Suprapubic skin (tissue), 4 donors: ENCODE measurements around the gene CXXC5.

ENCODE experiments used
- EP300 ChIP-seq: sonication (generic); formaldehyde crosslinking; IDR thresholded peaks from one replicate; pipeline ENCODE4 v1.6.1; 2017; ENCODE audit warnings: antibody characterized with exemption
- POLR2A ChIP-seq, 2 donors: fragments of 450-650 bp; IDR thresholded peaks; one replicate each; pipeline ENCODE4 v1.6.1; 2017; ENCODE audit warnings: antibody characterized with exemption in 2 of 2, mild to moderate bottlenecking in 2 of 2, moderate library complexity in 2 of 2
- POLR2AphosphoS5 ChIP-seq, 3 donors: sonication (generic); formaldehyde crosslinking; IDR thresholded peaks; one replicate each; pipeline ENCODE4 v1.6.1; 2017; ENCODE audit warnings: antibody characterized with exemption in 3 of 3
- TF ChIP-seq, protein P1 (sequence below), 2 donors: fragments of 200-600 bp in 1 of 2; fragments of 450-650 bp in 1 of 2; sonication (generic) in 1 of 2; IDR thresholded peaks; one replicate each; pipeline ENCODE4 v1.5.1; 2016 to 2019; ENCODE audit warnings: antibody characterized with exemption in 2 of 2, mild to moderate bottlenecking in 1 of 2, moderate library complexity in 1 of 2

DNA sequence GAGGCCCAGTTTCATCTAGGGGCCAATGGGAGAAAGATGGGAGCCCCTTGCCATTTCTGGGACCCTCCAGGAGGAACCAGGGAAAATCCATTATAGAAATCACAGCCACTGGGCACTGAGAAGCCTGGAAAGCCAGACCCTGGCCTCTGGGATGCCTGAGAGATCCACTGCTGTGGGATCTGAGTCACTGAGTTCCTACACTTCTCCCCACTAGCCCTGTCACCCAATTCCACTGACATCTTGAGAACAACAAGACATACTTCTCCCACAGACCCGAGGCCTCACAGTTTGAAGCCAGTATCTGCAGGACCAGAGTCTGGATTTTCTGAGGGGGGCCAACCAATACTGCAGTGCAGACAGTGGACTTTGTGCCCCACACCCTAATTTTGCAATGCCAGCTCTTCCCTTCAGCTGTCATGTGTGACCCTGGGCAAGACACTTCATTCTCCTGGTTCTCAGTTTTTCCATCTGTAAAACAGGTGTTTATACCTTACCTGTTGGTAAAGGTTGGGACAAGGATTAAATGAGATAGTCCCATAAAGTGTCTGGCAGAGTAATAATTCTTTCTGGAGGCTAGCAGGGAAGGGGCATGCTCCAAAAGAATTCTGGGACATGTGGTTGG, 46.5 kb downstream of the CXXC5 start:
- TF ChIP-seq, protein P1, sequence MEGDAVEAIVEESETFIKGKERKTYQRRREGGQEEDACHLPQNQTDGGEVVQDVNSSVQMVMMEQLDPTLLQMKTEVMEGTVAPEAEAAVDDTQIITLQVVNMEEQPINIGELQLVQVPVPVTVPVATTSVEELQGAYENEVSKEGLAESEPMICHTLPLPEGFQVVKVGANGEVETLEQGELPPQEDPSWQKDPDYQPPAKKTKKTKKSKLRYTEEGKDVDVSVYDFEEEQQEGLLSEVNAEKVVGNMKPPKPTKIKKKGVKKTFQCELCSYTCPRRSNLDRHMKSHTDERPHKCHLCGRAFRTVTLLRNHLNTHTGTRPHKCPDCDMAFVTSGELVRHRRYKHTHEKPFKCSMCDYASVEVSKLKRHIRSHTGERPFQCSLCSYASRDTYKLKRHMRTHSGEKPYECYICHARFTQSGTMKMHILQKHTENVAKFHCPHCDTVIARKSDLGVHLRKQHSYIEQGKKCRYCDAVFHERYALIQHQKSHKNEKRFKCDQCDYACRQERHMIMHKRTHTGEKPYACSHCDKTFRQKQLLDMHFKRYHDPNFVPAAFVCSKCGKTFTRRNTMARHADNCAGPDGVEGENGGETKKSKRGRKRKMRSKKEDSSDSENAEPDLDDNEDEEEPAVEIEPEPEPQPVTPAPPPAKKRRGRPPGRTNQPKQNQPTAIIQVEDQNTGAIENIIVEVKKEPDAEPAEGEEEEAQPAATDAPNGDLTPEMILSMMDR (IDR thresholded peaks at IDR 0.05): no peak
- TF ChIP-seq POLR2A (IDR thresholded peaks at IDR 0.05): no peak
- TF ChIP-seq POLR2AphosphoS5 (IDR thresholded peaks at IDR 0.05): no peak
- no peak for TF ChIP-seq EP300
